ENCODE data around the gene COL6A1. TPM values are rescaled to one million over a fixed set of nuclear protein-coding genes. Genes with fewer than 3 reads are reported as not detected.

COL6A1 gene
- polyA plus RNA-seq, 1 donor, result 470 TPM

GRCh38 chr21:45965084-45965809 lies 16.3 kb upstream of the COL6A1 start:
- Histone ChIP-seq H3K36me3 (ENCODE audit: control insufficient read depth, insufficient read depth, low read length) (no peaks in the 10 kb centered on the region), H3K9me3 (ENCODE audit: control insufficient read depth, low read depth, low read length) (no peaks in the 10 kb centered on the region), H3K27ac (ENCODE audit: low read length) (peak overlapping the region; percentile 20), H3K4me3 (ENCODE audit: low read length) (no peak overlapping the region), H3K4me1 (ENCODE audit: control insufficient read depth, insufficient read depth, low read length) (peaks cover 7% of the 10 kb centered on the region), H3K27me3 (ENCODE audit: control insufficient read depth, insufficient read depth, low read length) (no peaks in the 10 kb centered on the region)
- DNase-seq, result peak; percentile 38 to 54
- WGBS (ENCODE audit: insufficient coverage, low lambda C conversion rate), result no CpG with 5 or more reads among the region's 4 CpGs

GRCh38 chr21:45966791-45967394 lies 14.7 kb upstream of the COL6A1 start:
- no peak for DNase-seq
- no peaks in the 10 kb centered on the region for H3K9me3 ChIP-seq (ENCODE audit: control insufficient read depth, low read depth, low read length)
- peaks cover 4% of the 10 kb centered on the region for H3K27me3 ChIP-seq (ENCODE audit: control insufficient read depth, insufficient read depth, low read length)
- no peak overlapping the region for H3K27ac ChIP-seq (ENCODE audit: low read length)
- WGBS (ENCODE audit: insufficient coverage, low lambda C conversion rate), result no CpG with 5 or more reads among the region's 9 CpGs
- no peak overlapping the region for H3K4me3 ChIP-seq (ENCODE audit: low read length)
- H3K36me3 ChIP-seq (ENCODE audit: control insufficient read depth, insufficient read depth, low read length), result no peaks in the 10 kb centered on the region
- peaks cover 13% of the 10 kb centered on the region for H3K4me1 ChIP-seq (ENCODE audit: control insufficient read depth, insufficient read depth, low read length)

DNA sequence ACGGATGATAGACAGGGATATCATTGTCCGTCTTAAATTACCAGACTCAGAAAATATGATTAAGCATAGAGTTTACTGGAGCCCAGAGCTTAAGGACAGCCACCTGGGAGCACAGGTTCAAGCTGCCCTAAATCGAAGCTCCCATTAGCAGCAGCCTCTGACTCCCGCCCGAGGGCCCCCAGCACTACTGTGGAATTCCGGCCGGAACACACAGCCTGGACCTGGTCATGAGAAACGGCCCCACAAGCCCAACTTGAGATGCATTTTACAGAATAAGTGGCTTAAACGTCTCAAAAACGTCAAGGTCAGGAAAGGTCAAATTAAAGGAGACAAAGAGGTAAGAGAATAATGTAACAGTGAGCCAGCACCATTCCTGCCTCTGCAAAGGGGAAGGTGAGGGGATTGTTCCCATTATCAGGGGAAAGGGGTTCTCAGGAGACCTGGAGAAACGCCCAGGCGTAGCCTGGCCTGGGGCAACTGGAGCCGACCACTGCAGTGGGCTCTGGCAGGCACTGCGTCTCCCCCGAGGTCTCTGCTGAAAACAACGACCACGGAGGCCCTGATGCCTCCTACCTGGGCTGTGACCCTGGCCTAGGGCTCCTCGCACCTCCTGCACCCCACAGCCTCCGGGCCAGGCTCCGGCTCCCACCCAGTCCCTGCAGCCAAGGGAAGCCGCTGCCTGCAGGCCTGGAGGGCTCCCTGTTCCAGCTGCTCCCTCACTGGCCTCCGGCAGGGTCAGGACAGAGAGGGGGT lies 11.5 kb upstream of the COL6A1 start:
- no peak for DNase-seq

DNA sequence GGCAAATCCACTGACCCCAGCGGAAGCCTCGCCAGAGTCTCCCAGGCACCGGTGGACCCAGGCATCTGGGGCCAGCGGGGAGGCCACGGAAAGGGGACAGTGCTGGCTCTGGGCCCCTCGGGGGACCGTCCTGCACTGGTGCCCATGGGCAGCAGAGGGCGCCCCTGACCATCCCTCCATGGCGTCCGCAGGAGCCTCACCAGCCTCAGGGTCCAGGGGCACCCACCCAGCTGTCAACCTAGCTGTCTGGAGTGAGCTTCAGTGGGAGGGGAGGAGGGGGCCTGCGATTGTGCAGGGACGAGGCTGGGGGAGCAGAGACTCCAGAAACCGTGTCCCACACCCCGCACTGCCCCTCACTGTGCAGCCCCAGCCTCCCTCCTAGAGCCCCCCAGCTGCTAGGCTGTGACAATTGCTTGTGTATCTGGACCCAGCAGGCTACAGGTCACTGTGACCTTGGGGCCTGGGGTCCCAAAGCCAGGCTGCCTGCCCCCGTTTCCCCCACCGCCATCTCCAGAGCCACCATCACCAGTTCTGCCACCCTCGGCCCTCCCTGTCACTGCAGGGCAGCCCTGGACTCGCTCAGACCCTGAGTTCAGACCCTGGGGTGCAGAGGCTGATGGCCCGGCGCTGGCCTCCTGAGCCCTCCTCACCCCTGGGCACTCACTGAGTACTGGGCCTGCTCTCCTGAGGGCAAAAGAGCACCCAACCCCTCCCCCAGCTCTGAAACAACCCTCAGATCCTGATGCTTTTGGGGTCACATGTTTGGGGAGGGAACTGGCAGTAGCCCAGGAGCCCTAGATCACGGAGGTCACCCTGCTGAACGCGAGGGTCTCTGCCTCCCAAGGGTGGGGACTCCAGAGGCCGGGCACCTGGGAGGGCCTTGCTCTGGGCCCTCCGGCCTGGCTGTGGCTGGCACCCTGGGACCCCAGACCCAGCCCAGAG lies 10.6 kb upstream of the COL6A1 start:
- Histone ChIP-seq H3K27ac (ENCODE audit: low read length) (no peak overlapping the region), H3K4me3 (ENCODE audit: low read length) (no peak overlapping the region), H3K36me3 (ENCODE audit: control insufficient read depth, insufficient read depth, low read length) (no peaks in the 10 kb centered on the region), H3K4me1 (ENCODE audit: control insufficient read depth, insufficient read depth, low read length) (peaks cover 33% of the 10 kb centered on the region), H3K27me3 (ENCODE audit: control insufficient read depth, insufficient read depth, low read length) (peaks cover 39% of the 10 kb centered on the region), H3K9me3 (ENCODE audit: control insufficient read depth, low read depth, low read length) (peaks cover 12% of the 10 kb centered on the region)
- peak; percentile 37 to 47 for DNase-seq
- no CpG with 5 or more reads among the region's 25 CpGs for WGBS (ENCODE audit: insufficient coverage, low lambda C conversion rate)

More for the DNA sequence above, 11.5 kb upstream of the COL6A1 start:
- Histone ChIP-seq H3K36me3 (ENCODE audit: control insufficient read depth, insufficient read depth, low read length) (no peaks in the 10 kb centered on the region), H3K9me3 (ENCODE audit: control insufficient read depth, low read depth, low read length) (peaks cover 12% of the 10 kb centered on the region), H3K4me1 (ENCODE audit: control insufficient read depth, insufficient read depth, low read length) (peaks cover 31% of the 10 kb centered on the region), H3K27me3 (ENCODE audit: control insufficient read depth, insufficient read depth, low read length) (peaks cover 36% of the 10 kb centered on the region), H3K27ac (ENCODE audit: low read length) (no peak overlapping the region), H3K4me3 (ENCODE audit: low read length) (no peak overlapping the region)
- WGBS (ENCODE audit: insufficient coverage, low lambda C conversion rate), result 43% methylated on average over 3 of the region's 22 CpGs

DNA sequence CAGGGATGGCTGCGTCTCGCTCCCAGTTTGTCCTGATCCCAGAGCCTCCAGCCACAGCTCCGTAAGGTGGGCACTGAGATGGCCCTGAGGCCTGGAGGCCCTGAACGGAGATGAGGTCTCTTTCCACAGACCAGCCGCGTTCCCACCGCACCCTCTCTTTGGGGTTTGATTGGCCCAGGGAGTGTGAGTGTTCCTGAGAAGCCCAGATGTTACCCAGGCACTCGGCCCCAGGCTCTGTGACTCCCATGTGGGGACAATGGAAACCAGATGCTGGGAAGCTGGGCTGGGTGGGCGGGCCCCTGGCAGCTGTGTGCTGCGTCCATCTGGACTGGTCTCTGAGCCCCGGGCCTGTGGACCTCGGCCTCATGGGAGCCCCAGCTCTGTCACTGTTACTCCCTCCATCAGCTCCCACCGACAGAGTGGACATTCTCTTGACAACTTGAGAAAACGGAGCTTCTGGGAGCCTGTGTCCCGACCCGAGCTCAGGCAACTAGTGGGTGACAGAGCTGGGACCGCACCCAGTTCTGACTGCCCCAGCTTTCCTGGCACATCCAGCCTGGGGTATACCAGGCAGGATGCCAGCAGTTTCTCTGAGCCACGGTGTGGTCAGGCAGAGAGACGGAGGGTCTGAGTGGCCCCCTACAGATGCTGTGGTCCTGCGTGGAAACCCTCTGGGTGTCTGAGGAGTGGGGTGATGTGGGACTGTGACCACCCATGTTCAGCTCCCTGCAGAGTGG lies 9.8 kb upstream of the COL6A1 start:
- Histone ChIP-seq H3K27me3 (ENCODE audit: control insufficient read depth, insufficient read depth, low read length) (peaks cover 43% of the 10 kb centered on the region), H3K36me3 (ENCODE audit: control insufficient read depth, insufficient read depth, low read length) (no peaks in the 10 kb centered on the region), H3K27ac (ENCODE audit: low read length) (peak overlapping the region; percentile 91), H3K9me3 (ENCODE audit: control insufficient read depth, low read depth, low read length) (peaks cover 12% of the 10 kb centered on the region), H3K4me3 (ENCODE audit: low read length) (no peak overlapping the region), H3K4me1 (ENCODE audit: control insufficient read depth, insufficient read depth, low read length) (peaks cover 33% of the 10 kb centered on the region)
- peak in 1 of 2 donors; percentile 27 for DNase-seq
- no CpG with 5 or more reads among the region's 20 CpGs for WGBS (ENCODE audit: insufficient coverage, low lambda C conversion rate)

- Histone ChIP-seq H3K36me3 (ENCODE audit: control insufficient read depth, insufficient read depth, low read length) (no peaks in the 10 kb centered on the region), H3K27ac (ENCODE audit: low read length) (peak overlapping the region; percentile 91), H3K4me3 (ENCODE audit: low read length) (peak overlapping the region; percentile 53), H3K4me1 (ENCODE audit: control insufficient read depth, insufficient read depth, low read length) (peaks cover 33% of the 10 kb centered on the region), H3K27me3 (ENCODE audit: control insufficient read depth, insufficient read depth, low read length) (peaks cover 47% of the 10 kb centered on the region), H3K9me3 (ENCODE audit: control insufficient read depth, low read depth, low read length) (peaks cover 12% of the 10 kb centered on the region)
- peak in 1 of 2 donors; percentile 23 for DNase-seq
- WGBS (ENCODE audit: insufficient coverage, low lambda C conversion rate), result no CpG with 5 or more reads among the region's 19 CpGs
Measured at GRCh38 chr21:45972353-45972715, 9.2 kb upstream of the COL6A1 start.

DNA sequence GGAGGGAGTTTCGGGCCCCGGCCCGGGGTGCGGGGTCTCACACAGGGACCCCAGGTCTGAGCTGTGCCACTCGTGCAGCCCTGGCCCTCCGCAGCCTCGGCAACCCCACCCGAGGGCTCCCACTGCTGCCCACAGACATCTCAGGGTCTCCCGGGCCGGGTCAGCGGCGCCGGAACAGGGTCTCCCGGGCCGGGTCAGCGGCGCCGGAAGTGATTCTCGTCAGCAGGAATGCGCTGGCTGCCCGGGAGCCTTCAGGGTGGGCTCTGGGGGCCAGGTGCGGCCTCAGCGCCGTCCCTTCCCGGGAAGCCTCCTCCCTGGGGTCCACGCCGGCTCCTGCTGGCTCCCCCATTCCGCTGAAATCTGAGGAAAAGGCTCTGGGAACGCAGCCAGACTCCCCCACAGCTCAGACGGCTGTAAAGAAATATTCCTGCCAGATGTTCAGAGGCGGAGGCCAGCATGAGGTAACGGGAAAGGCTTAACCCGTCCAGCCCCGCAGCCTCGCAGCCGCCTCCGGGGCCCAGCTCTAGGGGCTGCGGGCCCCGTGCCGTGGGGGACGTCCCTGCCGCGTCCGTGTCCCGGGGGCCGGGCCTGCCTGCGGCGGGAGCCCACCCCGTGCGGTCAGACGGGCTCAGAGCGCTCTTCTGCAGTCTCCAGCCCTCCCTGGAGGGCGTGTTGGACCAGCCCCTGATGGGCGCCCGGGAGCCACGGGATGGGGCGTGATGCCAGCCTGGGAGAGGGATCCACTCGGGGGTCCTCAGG lies 8.7 kb upstream of the COL6A1 start:
- peak; percentile 65 to 76 for DNase-seq
- Histone ChIP-seq H3K4me1 (ENCODE audit: control insufficient read depth, insufficient read depth, low read length) (peaks cover 33% of the 10 kb centered on the region), H3K9me3 (ENCODE audit: control insufficient read depth, low read depth, low read length) (peaks cover 12% of the 10 kb centered on the region), H3K4me3 (ENCODE audit: low read length) (peak overlapping the region; percentile 53), H3K27ac (ENCODE audit: low read length) (peak overlapping the region; percentile 91), H3K27me3 (ENCODE audit: control insufficient read depth, insufficient read depth, low read length) (peaks cover 49% of the 10 kb centered on the region), H3K36me3 (ENCODE audit: control insufficient read depth, insufficient read depth, low read length) (no peaks in the 10 kb centered on the region)
- no CpG with 5 or more reads among the region's 58 CpGs for WGBS (ENCODE audit: insufficient coverage, low lambda C conversion rate)

GRCh38 chr21:45973475-45974072 lies 8.0 kb upstream of the COL6A1 start:
- Histone ChIP-seq H3K27me3 (ENCODE audit: control insufficient read depth, insufficient read depth, low read length) (peaks cover 54% of the 10 kb centered on the region), H3K4me1 (ENCODE audit: control insufficient read depth, insufficient read depth, low read length) (peaks cover 33% of the 10 kb centered on the region), H3K9me3 (ENCODE audit: control insufficient read depth, low read depth, low read length) (peaks cover 12% of the 10 kb centered on the region), H3K27ac (ENCODE audit: low read length) (peak overlapping the region; percentile 91), H3K36me3 (ENCODE audit: control insufficient read depth, insufficient read depth, low read length) (no peaks in the 10 kb centered on the region), H3K4me3 (ENCODE audit: low read length) (peak overlapping the region; percentile 53)
- no CpG with 5 or more reads among the region's 38 CpGs for WGBS (ENCODE audit: insufficient coverage, low lambda C conversion rate)
- DNase-seq, result peak; percentile 63 to 73

Measured in large intestine (tissue), 3 donors.